Endothelial cell of umbilical vein (primary cell): ENCODE measurements around the gene ACTL10. TPM values are rescaled to one million over a fixed set of nuclear protein-coding genes. Genes with fewer than 3 reads are reported as not detected.
A peak's percentile ranks its signal among the peaks of the same experiment; 100 is the strongest.

Experiments used
- BruUV-seq: library from RNA; stranded (reverse); fragments of 400-500 nt; replicated peaks from 2 replicates; lab custom pipeline; 2021; lab: Mats Ljungman, UMichigan
- CTCF ChIA-PET: fragments of 300-600, 350-600 bp; sonication (Branson Sonifier 250); formaldehyde crosslinking; loops from one replicate; lab custom pipeline; 2021; ENCODE audit warnings: antibody characterized with exemption, inconsistent platforms; lab: Charles Lee
- POLR2A ChIA-PET: fragments of 300-600, 350-600 bp; sonication (Branson Sonifier 250); formaldehyde crosslinking; loops from one replicate; lab custom pipeline; 2021; ENCODE audit warnings: antibody characterized with exemption, inconsistent platforms; lab: Charles Lee
- DNase-seq: peaks from one replicate; pipeline ENCODE4 v3.0.0-alpha.2; 2011; ENCODE audit warnings: low read depth, low spot score
- FAIRE-seq: peaks from 2 replicates; lab custom pipeline; 2011; peaks lifted over from hg19 to GRCh38; lab: Jason Lieb, UNC
- H2AFZ ChIP-seq: 2 replicates; pipeline ENCODE4 v1.6.0; 2012; ENCODE audit warnings: low read depth, low read length, control low read depth, inconsistent platforms
- H3K27ac ChIP-seq: 2 replicates; pipeline ENCODE4 v1.5.1; 2011; ENCODE audit warnings: low read depth, mild to moderate bottlenecking, control low read depth, low read length, moderate library complexity; ENCODE audit not compliant: insufficient read depth
- H3K27me3 ChIP-seq, 2 experiments: 2 replicates each; pipeline versions ENCODE4 v1.6.0 to v1.6.1; 2011; ENCODE audit warnings: low read length in 2 of 2, mixed read lengths in 1 of 2; ENCODE audit not compliant: control insufficient read depth in 2 of 2, insufficient read depth in 2 of 2
- H3K36me3 ChIP-seq, 2 experiments: 2 replicates in 1 of 2; 3 replicates in 1 of 2; pipeline ENCODE4 v1.5.1; 2011; ENCODE audit warnings: low read length in 2 of 2, mild to moderate bottlenecking in 1 of 2, moderate library complexity in 1 of 2; ENCODE audit not compliant: control insufficient read depth in 2 of 2, insufficient read depth in 2 of 2; ENCODE audit errors: extremely low read depth in 1 of 2
- H3K4me1 ChIP-seq: 3 replicates; pipeline ENCODE4 v1.5.1; 2011; ENCODE audit warnings: mild to moderate bottlenecking, low read length; ENCODE audit not compliant: control insufficient read depth, insufficient read depth; ENCODE audit errors: extremely low read depth
- H3K4me2 ChIP-seq: 2 replicates; pipeline ENCODE4 v1.6.1; 2011; ENCODE audit warnings: low read length, control low read depth, mixed read lengths; ENCODE audit not compliant: insufficient read depth
- H3K4me3 ChIP-seq, 3 experiments: fragments of 200-600 bp in 1 of 3; sonication (generic), shearing (Covaris generic) in 1 of 3; replicated peaks in 1 of 3; 2 replicates each; pipeline ENCODE4 v1.5.1; 2011 to 2016; ENCODE audit warnings: control low read depth in 3 of 3, low read length in 3 of 3, mild to moderate bottlenecking in 2 of 3, inconsistent platforms in 1 of 3, low read depth in 1 of 3, moderate library complexity in 1 of 3; ENCODE audit not compliant: insufficient read depth in 1 of 3
- H3K79me2 ChIP-seq: 2 replicates; pipeline ENCODE4 v1.6.0; 2012; ENCODE audit warnings: low read length, inconsistent platforms; ENCODE audit not compliant: control insufficient read depth, insufficient read depth
- H3K9ac ChIP-seq: replicated peaks from 2 replicates; pipeline ENCODE3; 2011; ENCODE audit warnings: low read length, control low read depth; ENCODE audit not compliant: insufficient read depth; ENCODE audit errors: extremely low read depth
- H3K9me1 ChIP-seq: replicated peaks from 3 replicates; pipeline ENCODE4 v1.6.0; 2011; ENCODE audit warnings: mild to moderate bottlenecking, low read length; ENCODE audit not compliant: control insufficient read depth, insufficient read depth; ENCODE audit errors: extremely low read depth
- H3K9me3 ChIP-seq: replicated peaks from 2 replicates; pipeline ENCODE4 v1.5.1; 2012; ENCODE audit warnings: low read length, inconsistent platforms; ENCODE audit not compliant: control insufficient read depth, insufficient read depth
- H4K20me1 ChIP-seq: replicated peaks from 2 replicates; pipeline ENCODE3; 2011; ENCODE audit warnings: mild to moderate bottlenecking, low read length; ENCODE audit not compliant: control insufficient read depth, insufficient read depth; ENCODE audit errors: extremely low read depth
- CTCF ChIP-seq, 2 donors: IDR thresholded peaks; 1 replicate in 1 of 2; 2 replicates in 1 of 2; pipeline ENCODE4 v1.5.1; 2011; ENCODE audit warnings: low read length in 2 of 2, mild to moderate bottlenecking in 2 of 2, moderate library complexity in 2 of 2, control low read depth in 1 of 2, inconsistent platforms in 1 of 2, low read depth in 1 of 2; ENCODE audit not compliant: insufficient read depth in 1 of 2; ENCODE audit errors: extremely low read depth in 1 of 2
- EZH2 ChIP-seq: IDR thresholded peaks from 2 replicates; pipeline ENCODE4 v1.6.1; 2012; ENCODE audit warnings: borderline replicate concordance, low read depth, mild to moderate bottlenecking, moderate library complexity, low read length, inconsistent platforms; ENCODE audit not compliant: severe bottlenecking
- FOS ChIP-seq: IDR thresholded peaks from 2 replicates; pipeline ENCODE4 v1.6.1; 2011; ENCODE audit warnings: mild to moderate bottlenecking, low read length, moderate library complexity, borderline replicate concordance; ENCODE audit not compliant: insufficient read depth
- GATA2 ChIP-seq: IDR thresholded peaks from 2 replicates; pipeline ENCODE4 v1.7.0; 2011; ENCODE audit warnings: low read depth, mild to moderate bottlenecking, moderate library complexity, mixed read lengths, low read length; ENCODE audit not compliant: insufficient read length, insufficient read depth
- JUN ChIP-seq: IDR thresholded peaks from 2 replicates; pipeline ENCODE4 v1.6.1; 2011; ENCODE audit warnings: borderline replicate concordance, low read depth; ENCODE audit not compliant: insufficient read length, insufficient read depth
- MYC ChIP-seq: IDR thresholded peaks from one replicate; pipeline ENCODE4 v1.6.1; 2011; ENCODE audit warnings: mild to moderate bottlenecking, low read depth, low read length
- POLR2A ChIP-seq: IDR thresholded peaks from 2 replicates; pipeline ENCODE4 v1.6.1; 2012; ENCODE audit warnings: low read depth, mild to moderate bottlenecking, control low read depth, low read length
- POLR2AphosphoS5 ChIP-seq: IDR thresholded peaks from 2 replicates; pipeline ENCODE4 v1.6.1; 2012; ENCODE audit warnings: low read depth, mild to moderate bottlenecking, control low read depth, low read length, moderate library complexity; ENCODE audit not compliant: insufficient read depth
- dilution Hi-C: fragments of 300-500 bp; cut with MboI; formaldehyde crosslinking; loops from one replicate; pipeline ENCODE4 v1.15.0; 2019; ENCODE audit warnings: low sequenced_read_pairs; ENCODE audit not compliant: extremely low pct_ligation_motif_present
- intact Hi-C: fragments of 100-400 bp; cut with micrococcal nuclease; formaldehyde crosslinking; loops from one replicate; pipeline ENCODE4 v1.10.0; 2022
- polyA plus RNA-seq, 4 experiments: library from polyadenylated mRNA; depleted of rRNA in 3 of 4; stranded (reverse) in 3 of 4; unstranded in 1 of 4; fragments of >200 nt; gene quantifications; 2 replicates each; pipeline versions ENCODE4 v1.2.1 to v1.2.3, GENCODE V29; 2011 to 2012; ENCODE audit warnings: missing spikeins in 1 of 4
- total RNA-seq: library from RNA; stranded (reverse); gene quantifications from 2 replicates; pipeline ENCODE4 v1.2.3, GENCODE V29; 2021
- TF ChIP-seq, protein P1 (sequence below): IDR thresholded peaks from 2 replicates; pipeline ENCODE4 v1.6.1; 2011; ENCODE audit not compliant: insufficient read depth, insufficient read length

Gene ACTL10
- total and polyA plus RNA-seq, 2 donors (not counting 3 experiments of a cell fraction or from before 2014, with no cell fraction given) = 0.92 to 1.4 TPM

DNA sequence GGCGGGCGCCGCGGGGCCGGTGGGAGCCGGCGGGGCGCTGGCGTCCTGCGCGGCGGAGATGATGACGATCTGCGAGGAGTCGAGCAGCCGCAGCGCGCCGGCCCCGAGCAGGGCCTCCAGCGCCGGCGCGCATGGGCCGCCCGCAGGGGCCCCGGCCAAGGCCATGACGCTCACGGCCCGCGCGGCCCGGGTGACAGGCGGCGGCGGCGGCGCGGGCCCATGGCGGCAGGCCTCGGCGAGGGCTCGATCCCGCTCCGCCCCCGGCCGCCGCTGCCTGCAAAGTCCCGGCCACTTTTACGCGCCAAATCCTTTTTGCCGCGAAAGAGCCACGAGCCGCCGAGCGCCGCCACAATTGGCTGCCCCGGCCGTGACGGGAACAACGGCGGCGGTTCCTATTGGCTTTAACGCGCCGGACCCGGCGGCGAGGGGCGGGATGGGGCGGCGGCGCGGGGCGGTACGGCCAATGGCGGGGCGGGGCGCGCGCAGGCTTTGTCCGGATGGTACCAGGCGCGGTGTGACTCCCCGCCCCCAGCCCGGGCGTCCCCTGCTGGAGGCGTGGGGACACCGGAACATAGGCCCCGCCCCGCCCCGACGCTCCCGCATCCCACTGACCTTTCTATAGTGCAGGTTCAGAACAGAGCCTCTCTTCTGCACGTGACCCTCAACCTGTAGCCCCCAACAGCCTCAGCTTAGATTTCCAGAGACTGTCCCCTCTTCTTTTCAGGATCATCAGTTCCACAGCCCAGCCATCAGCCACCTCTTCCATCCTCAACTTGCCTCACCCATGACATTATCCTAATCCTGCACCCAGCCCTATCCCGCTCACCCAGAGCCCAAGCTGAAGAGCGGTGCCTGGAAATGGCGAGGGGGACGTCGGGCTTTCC, 19.6 kb downstream of the ACTL10 start, which contains the start of gene E2F1:
Gene E2F1 (minus strand): TSS at position 286 of the 884 bp plus-strand sequence. CDS start 121 bp downstream, at position 165.
- H3K27ac ChIP-seq = peak within 1 kb of the TSS; percentile 15
- dilution Hi-C loops = no loop called here

More for the DNA sequence above, 19.6 kb downstream of the ACTL10 start, which contains the start of gene E2F1:
- ChIA-PET POLR2A (no interaction called here), CTCF (interaction anchor here (1.0 to 1.5 kb wide), 3 partner anchors 18 to 101 kb away, joined by 3 to 7 read pairs (median 4); no protein-coding TSS in a partner anchor)
- Histone ChIP-seq H2AFZ (peak within 1 kb of the TSS; percentile 89), H3K4me1 (peaks cover 36% of the 10 kb centered on the region), H3K4me2 (peak within 1 kb of the TSS; percentile 70), H3K4me3 (peak within 1 kb of the TSS; percentile 4 to 50 (median 11)), H3K9me1 (no peaks in the 10 kb centered on the region), H3K79me2 (peaks cover 26% of the 10 kb centered on the region), H4K20me1 (no peaks in the 10 kb centered on the region), H3K9me3 (no peaks in the 10 kb centered on the region), H3K36me3 (no peaks in the 10 kb centered on the region), H3K27me3 (no peaks in the 10 kb centered on the region), H3K9ac (peak within 1 kb of the TSS; percentile 68)
- FAIRE-seq (peak; percentile 92), DNase-seq (peak; percentile 95)
- intact Hi-C loops = loop anchor here (1.0 to 5.0 kb wide), 4 partner anchors 20 to 125 kb away; partner anchors contain the start of genes ACTL10, CHMP4B and ZNF341
- TF ChIP-seq POLR2A (no peak), EZH2 (no peak), POLR2AphosphoS5 (peak; percentile 31), MYC (no peak), GATA2 (no peak), JUN (no peak), CTCF (IDR thresholded peaks at IDR 0.05; ENCODE audit: extremely low read depth in 1 of 2, insufficient read depth in 1 of 2, low read depth in 1 of 2, low read length in 2 of 2) (peak in 1 of 2 donors; percentile 30), FOS (no peak)
- TF ChIP-seq, protein P1, sequence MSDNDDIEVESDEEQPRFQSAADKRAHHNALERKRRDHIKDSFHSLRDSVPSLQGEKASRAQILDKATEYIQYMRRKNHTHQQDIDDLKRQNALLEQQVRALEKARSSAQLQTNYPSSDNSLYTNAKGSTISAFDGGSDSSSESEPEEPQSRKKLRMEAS = no peak
- no TSS peak for BruUV-seq
